ENCODE measurements around the gene TMEM120A. TPM values are rescaled to one million over a fixed set of nuclear protein-coding genes. Genes with fewer than 3 reads are reported as not detected.

The TMEM120A gene
- total RNA-seq, 1 donor from 2014 or later: 19.8 TPM

DNA sequence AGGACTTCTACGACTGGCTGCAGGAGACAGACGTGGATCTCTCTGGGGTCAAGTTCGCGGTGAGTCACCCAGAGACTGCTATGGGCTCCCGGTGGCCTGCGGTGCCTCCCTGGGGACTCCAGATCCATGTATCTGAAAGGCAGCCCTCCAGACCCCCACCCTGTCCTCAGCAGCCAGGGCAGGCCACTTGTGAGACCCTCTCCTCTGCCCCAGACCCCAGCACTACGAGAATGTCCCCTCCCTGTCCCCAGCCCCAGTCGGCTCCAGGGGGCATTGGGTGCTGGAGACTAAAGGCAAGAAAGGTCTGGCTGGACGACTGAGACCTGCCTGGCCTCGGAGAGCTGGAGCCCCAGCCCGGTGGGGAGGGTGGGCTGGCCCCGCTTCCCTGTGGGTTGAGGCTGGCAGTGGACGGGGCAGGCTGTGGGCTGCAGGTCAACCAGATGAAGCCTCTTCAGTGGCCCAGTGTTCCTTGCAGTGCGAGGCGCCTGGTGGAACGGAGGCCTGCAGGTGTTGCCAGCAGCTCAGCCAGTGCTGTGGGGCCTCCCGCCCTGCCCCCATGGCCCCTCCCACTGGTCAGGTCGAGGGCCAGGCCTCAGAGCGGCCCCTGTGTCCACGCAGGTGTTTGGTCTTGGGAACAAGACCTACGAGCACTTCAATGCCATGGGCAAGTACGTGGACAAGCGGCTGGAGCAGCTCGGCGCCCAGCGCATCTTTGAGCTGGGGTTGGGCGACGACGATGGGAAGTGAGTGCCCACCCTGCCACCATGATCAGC, 13.8 kb downstream of the TMEM120A start:
- no peak for DNase-seq

DNA sequence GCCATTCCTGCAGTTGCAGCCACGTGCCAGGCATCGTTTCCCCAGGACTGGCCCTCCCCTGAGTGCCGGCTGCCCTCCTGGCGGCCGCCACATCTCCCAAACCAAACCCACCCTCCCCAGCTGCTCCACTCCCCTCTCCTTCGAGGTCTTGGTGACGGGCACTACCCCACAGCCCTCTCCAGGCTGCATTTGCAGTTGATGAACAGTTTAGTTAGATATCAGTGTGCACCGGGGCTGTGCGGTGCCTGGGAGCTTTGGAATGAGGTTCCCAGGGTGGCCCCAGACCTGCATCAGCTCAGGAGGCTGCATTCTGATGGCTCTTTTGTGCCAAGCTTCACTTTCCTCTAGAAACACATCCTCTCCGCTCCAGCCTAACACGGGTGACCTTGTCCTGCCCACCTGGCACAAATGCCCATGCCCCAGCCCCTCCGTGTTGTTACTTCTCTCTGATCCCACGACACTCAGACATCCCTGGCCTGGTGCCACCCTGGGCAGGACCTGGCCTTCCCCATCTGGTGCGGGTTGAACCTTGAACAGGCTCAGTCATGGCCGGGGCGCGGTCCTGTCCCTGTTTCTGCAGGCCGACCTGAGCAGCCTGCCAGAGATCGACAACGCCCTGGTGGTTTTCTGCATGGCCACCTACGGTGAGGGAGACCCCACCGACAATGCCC, 14.5 kb downstream of the TMEM120A start:
- DNase-seq: no peak

DNA sequence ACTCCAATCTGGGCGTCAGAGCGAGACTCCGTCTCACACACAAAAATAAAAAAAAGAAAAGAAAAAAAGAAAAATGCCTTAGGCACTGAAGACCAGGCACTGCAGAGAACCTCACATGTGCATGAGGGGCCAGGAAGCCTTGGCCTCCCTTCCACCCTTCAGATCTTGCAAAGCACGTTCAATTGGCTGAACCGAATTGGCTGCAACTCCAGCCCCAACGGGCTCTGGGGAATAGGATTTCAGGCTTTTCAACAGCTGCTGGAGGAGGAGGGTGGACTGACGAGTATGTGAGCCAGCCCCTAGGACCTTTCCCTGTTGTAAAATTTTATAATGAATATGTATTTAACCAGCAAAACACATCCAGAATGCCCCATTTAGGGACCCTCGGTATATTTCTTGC, 16.7 kb downstream of the TMEM120A start:
- DNase-seq: no peak

DNA sequence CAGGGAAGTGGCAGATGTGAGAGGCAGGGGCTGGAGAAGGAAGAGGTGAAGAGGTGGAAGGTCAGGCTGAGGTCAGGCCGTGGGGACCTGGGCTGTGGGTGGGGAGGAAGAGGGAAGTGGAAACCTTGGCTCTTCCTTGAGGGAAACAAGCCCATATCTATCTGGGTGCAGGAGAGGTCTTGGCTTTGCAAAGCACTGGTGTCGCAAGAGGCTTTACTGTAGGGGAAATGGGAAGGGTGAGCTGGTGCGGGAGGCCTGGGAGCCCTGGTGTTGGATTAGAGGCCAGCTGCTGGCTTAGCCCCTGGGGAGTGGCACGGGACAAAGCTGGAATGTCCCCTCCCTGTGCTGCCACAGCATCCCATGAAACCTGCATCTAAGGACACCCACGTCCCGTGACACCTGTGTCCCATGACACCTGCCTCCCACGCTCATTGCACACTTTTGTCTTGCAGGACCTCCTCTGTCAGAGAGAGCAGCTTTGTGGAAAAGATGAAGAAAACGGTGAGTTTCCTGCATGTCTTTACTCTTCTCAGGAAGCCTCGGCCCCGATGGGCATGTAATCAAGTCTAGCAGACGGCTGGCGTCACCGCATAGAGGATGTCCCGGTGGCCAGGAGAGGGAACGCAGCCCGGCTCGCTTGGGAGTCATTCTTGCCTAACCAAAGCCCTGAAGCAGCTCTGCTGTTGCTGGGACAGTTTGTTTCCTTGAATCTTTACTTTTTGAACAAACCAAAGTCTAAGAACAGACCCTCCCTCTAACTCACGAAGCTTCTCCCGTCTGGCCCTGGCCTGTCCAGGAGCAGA, 22.2 kb downstream of the TMEM120A start:
- DNase-seq: no peak

DNA sequence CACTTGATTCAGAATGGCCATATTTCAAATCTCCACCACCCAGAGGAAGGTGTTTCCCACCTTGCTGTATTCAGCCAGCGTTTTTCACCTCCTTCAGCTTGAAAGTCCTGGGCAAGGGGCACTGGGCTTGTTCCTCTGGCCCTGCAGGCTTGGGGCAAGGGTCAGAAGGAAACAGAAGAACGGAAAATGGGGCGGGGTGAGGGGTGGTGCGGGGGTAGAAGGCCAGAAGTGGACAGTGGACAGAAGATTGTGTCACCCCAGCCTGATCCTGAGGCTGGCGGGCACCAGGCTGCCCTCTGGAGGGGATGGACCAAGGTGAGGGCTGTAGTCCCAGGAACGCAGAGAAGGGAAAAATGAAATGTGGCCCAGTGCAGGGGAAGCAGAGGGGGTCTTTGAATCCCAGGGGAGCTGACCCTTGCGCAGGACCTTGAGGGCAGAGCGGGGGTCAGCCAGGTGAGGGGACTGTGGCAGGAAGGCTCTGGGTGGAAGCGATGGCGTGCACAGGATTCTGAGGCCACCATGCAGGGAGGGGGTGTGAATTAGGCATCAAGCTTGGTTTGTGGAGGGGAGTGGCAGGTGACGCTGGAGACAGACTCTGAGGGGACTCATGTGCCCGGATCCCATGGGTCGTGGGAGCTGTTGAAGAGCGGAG, 23.0 kb downstream of the TMEM120A start:
- no peak for DNase-seq

DNA sequence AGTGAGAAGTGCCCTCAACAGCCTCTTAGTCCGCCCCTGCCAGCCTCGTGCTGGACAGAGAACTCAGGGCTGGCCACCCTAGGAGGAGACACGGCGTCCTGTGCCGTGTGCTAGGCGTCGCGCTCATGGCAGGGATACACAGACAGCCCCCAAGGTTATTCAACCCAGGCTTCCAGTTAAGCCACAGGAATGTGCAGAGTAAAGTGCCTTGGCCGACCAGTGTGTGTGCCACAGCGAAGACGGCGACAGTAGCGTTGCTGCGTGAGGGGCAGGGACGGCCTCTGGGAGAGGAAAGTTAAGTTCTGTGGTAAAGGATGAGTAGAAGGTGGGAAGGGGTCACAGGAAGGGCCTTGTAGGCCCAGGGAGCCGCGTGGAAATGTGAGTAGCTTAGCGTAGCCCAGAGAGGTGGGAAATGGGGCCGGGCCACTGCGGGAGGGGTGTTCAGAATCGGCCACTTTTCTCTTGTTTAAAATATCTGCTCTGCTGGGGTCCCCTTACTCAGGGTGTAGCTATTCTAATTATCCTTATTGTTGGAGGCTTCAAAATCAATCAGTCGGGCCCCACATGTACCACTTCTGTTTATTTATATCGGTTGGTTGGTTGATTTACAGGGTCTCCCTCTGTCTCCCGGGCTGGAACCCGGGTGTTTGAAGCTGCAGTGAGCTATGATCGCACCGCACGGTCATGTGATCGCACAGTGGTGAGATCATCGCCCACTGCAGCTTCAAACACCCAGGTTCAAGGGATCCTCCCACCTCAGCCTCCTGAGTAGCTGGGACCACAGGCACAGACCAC, 24.5 kb downstream of the TMEM120A start:
- no peak for DNase-seq

DNA sequence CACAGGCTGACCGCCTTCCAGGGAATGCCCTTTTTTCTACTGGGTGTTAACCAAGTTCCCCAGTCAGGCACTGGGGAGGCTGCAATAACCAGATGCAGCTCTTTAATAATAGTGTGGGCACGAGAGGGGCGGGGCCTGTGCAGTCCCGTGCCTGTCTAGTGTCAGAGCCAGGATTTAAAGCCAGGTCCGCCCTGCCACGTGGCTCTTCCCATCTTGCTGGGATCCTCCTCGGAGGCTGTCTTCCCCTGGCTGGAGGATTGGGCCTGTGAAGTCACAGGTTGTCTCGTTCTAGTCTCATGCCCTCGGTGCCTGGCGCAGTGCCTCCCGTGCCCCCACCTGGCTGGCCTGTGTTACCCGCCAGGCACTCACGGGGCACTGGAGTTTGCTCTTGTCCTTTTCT, 25.2 kb downstream of the TMEM120A start:
- DNase-seq: no peak

DNA sequence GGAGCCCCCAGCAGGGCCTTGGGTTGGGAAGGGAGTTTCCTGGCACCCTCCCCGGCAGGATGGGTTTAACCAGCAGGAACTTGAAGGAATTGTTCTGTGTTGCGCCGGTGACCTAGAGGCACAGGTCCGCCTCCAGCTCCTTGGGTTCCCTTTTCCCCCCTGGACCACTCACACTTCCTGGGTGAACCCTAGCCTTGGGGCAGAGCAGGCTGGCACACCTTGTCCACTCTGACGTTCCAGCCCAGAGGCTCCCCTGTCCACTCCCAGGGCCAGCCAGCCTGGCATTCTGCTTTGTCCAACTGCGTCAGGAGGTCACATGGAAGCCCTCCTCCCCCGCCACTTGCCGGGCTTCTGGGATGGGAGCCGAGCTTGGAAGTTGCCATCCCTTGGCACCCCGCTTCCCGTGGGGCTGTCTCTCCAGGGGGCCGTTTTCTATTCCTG, 25.8 kb downstream of the TMEM120A start:
- no peak for DNase-seq

DNA sequence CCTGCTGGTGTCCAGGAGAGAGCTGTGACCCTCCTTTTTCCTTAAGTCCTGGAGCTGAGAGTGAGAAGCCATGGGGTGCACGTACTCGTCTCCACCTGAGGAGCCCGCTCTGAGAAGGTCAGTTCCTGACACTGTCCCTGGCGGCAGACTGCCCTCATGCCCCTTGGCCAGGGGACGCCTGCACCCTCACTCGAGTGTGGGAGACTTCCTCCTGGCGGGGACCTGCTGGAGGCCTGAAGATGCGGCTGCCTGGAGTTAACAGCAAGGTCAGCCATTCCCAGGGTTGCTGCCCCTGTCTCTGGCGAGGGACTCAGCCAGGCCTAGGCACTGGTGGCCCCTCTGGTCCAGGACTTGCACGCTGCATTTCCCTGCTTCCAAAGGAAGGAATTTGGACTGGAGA, 26.4 kb downstream of the TMEM120A start:
- no peak for DNase-seq

DNA sequence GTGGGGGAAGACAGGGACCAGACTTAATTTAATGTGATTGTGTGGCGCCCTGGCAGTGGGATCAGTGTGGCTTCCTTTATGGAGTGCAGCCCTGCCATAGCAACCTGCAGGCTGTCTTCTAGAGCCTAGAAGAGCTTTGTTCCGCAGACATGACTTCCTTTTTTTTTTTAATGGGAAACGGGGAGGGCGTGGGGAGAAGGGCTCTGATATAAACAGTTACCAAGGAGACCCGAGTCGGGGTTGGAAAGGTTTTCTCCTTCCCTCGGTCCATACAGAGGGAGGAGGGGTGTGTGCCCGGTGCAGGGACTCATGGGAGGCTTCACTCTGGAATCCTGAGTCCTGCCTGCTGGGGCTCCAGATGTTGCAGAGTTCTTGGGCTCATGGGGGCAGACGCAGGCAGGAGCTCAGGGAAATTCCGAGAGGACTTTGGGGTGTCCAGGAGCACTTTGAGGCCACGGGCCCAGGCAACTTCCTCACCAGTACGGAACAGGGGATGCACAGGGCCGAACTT, 26.9 kb downstream of the TMEM120A start:
- DNase-seq: no peak

DNA sequence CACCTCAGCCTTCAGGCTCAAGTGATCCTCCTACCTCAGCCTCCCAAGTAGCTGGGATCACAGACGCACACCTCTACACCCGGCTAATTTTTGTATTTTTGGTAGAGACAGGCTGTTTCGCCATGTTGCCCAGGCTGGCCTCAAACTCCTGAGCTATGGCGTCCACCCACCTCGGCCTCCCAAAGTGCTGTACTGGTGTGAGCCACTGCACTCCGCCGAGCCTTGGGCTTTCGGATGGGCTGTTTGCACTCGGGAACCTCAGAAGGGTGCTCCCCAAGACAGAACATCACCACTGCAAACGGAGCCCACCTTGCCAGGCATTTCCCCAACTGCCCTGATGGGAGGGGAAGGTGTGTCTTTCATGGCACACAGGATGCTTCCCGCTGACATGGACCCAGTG, 27.3 kb downstream of the TMEM120A start:
- no peak for DNase-seq

DNA sequence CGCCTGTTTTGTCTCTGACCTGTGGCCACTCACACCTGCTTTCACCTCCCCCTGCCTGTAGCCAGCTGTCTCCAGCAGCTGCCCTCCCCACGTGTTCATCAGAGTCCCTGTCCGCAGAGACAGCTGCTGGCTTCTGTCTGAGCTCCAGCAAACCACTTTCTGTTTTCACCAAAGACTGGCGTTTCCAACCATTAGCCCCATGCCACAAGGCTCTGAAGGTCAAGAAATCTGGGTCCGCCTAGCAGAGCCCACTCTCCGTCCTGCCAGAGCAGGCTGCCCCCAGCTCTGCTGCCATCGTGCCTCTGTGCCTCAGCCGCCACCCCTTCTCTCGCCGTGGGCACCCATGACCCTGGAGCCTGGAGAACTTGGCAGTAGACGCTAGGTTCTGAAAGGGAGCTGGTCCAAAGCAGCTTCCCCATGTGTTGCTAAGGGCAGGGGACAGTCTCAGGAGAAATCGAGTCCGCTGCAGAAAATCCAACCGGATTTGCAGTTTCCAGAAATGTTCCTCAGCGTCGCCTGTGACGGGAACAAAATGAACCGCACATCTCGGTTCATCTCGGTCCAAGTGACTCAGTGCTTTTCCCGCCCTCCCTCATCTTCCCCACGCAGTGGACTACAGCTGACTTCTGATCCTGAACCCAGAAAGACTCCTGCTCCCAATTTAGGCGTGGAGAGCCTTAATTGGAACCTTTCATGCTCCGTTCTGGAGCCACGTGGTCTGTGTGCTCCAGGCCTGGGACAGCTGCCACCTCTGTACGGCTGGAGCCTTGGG, 28.0 kb downstream of the TMEM120A start:
- DNase-seq: no peak

DNA sequence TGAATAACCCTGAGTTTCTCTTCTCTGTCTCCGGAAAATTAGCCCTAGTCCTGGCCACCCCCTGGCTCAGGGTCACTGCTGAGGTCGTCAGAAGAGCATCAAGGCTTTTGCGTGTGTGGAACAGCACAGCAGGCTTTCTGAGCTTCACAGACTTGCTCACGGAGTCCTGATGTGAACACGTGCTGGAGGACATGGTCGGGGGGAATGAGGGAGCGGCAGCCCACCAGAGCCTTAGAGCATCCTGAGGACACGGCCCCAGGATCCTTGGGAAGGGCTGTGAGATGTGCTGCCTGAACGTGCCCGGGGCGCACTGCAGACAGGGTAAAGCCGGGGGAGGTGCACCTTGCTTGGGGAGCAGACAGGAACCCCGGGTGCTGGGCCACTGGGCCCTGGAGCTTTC, 28.8 kb downstream of the TMEM120A start:
- no peak for DNase-seq

DNA sequence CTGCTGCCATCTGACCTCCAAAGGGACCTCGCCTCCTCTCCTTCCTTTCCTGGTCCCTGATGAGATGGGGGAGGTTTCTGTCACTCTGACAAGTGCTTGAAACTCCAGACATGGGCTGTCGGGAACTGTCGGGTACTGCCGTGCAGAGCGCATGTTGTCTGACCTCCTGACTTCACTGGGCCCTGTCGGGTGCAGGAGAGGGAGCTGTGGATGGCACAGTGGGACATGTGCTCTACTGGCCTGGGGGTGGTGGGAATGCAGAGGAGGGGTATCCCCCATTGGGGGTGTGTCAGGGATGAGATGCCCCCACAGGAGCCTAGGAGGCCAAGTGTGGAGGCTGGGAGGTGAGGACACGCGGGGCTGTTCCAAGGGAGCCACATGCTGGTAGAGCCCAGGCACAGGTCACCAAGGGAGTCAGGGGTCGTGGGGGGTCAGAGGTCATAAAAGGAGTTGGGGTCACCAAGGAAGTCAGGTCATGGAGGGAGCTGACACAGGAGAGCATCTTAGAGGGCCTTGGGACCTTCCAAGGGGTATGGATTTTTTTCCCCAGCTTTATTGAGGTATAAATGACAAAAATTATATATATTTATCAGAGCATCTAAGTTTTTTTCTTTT, 30.9 kb downstream of the TMEM120A start:
- DNase-seq: no peak

DNA sequence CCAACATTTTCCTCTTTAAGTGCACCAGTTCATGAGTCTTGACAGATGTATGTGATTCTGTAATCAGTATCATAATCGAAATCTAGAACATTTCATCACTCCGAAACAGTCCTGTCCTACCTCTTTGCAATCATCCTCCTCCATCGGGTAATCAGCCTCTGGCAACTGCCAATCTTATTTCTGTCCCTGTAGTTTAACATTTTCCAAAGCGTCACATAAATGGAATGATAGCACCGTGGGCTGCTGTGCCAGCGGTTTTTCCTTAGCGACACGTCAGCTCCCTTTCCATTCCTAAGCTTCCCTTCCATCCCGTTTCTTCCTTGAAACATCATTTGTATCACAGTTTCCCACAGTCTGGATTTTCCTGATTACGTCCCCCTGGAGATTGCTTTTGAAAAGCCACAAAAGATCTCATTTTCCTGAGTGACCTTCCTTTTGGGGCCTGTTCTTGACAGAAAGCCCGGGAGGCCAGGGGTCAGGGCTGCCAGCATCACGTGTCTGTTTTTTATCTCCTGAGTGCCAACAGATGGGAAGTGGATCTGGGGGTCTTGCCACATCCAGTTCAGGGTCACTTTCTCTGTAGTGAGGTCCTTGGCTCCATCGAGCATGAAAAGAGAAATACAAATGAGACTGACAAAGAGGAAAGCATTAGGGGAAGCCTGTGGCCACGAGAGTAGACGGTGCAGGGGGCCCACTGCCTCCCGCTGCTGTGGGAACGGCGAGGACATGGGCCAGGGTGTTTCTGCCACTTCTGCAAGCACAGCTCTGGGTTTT, 31.6 kb downstream of the TMEM120A start:
- no peak for DNase-seq

DNA sequence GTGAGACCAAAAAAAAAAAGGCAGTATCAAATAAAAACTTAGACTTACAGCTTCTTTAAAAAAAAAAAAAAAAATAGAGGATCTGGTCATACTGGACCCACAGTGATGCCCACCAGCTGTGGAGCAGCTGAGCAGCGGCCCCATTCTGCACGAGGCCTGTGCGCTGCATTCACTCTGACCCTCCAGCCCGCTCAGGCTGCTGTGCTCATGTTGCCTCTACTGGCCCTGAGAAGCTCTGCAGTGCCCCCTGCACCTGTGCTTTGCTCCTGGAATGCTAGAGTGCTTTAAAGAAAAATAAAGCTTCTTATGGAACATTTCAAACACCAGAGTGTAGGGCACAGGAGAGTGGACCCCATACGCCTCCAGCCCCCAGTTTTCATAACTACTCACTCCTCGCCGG, 33.2 kb downstream of the TMEM120A start:
- DNase-seq: no peak

DNA sequence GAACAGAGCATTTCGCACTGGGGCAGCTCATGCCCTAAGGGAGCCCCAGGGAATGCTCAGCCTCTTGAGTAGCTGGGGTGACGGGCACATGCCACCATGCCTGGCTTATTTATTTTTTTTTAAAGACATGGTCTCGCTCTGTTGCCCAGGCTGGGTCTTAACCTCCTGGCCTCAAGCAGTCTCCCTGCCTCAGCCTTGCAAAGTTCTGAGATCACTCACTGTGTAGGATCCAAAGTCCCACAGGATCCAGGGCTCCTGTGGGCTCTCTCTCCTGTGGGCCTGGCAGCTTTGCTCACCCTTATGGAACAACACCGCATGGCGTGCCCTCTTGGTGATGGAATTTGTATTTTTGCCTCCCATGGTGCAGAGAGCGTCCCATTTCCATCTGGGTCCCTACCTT, 34.0 kb downstream of the TMEM120A start:
- no peak for DNase-seq

DNA sequence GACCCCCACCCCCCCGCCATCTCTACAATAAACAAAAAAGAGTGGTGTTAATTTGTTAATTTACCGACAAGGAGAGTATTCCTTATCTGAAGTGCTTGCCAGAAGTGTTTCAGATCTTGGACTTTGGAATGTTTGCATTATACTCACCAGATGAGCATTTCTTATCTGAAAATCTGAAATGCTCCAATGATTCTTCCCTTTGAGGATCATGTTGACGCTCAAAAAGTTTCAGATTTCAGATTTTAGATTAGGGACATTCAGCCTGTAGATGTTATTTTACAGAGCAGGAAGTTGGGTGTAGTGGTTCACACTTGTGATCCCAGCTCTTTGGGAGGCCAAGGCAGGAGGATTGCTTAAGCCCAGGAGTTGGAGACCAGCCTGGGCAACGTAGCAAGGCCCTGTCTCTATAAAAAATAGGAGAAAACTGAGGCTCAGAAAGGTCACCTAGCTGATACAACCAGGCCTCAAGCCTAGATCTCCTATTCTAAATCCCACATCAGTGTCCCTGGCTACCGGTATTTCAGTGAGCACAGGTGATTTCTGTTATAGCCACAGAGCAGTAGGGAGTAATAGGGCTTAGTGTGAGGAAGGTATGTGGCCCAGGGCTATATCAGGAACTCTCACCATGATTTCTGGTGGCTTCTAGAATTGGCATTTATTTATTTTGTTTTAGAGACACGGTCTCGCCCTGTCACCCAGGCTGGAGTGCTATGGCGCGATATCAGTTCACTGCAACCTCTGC, 35.4 kb downstream of the TMEM120A start:
- DNase-seq: no peak
